B cell (primary cell): Measurements from ENCODE around the gene HS3ST2.

Source experiments
- CTCF ChIP-seq: fragments of 200-600 bp; IDR thresholded peaks from one replicate; pipeline ENCODE4 v1.8.0; 2022; ENCODE audit warnings: antibody characterized with exemption, mild to moderate bottlenecking
- EZH2 ChIP-seq: IDR thresholded peaks from 2 replicates; pipeline ENCODE4 v1.6.1; 2012; ENCODE audit warnings: borderline replicate concordance, low read depth, mild to moderate bottlenecking, moderate library complexity, low read length; ENCODE audit not compliant: insufficient read depth, poor library complexity, severe bottlenecking

DNA sequence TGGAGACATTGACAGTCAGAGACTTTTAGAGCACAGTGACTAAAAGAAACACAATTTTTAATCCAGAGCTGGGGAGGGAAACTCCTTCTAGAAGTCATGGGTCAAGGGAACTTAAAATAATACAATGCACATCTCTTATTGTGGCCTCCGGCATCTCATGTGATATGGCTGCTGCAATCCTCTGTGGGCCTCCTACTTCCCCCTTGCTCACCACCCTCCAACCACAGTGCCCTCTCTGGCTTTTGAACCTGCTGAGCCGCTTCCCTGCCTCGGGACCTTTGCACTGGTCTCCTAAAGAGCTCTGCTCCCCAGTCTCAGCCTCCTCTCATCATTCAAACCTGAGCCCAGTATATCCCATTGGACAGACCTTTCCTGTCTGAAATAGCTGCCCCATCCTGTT lies 47.6 kb downstream of the HS3ST2 start:
- TF ChIP-seq EZH2 (no peak), CTCF (no peak)
